A673 (cell line): ENCODE results near the gene NRSN1. TPM values are rescaled to one million over a fixed set of nuclear protein-coding genes. Genes with fewer than 3 reads are reported as not detected.

ENCODE experiments used
- Bru-seq: library from RNA; stranded (reverse); fragments of 400-500 nt; gene quantifications from one replicate; lab custom pipeline; 2021; lab: Mats Ljungman, UMichigan
- BruChase-seq, 2 experiments: library from RNA; stranded (reverse); fragments of 400-500 nt; gene quantifications; one replicate each; lab custom pipeline; 2021; lab: Mats Ljungman, UMichigan
- BruUV-seq: library from RNA; stranded (reverse); fragments of 400-500 nt; replicated peaks from 2 replicates; lab custom pipeline; 2021; lab: Mats Ljungman, UMichigan
- CTCF ChIA-PET: fragments of 300-600 bp; sonication (Branson Sonifier 250); formaldehyde crosslinking; loops from one replicate; lab custom pipeline; 2022; ENCODE audit warnings: antibody characterized with exemption; lab: Charles Lee
- POLR2A ChIA-PET: fragments of 300-600 bp; sonication (Branson Sonifier 250); formaldehyde crosslinking; loops from one replicate; lab custom pipeline; 2022; ENCODE audit warnings: antibody characterized with exemption; ENCODE audit not compliant: low non-redundant PET; lab: Charles Lee
- DNase-seq: peaks from one replicate; pipeline ENCODE4 v3.0.0-alpha.2; 2015; ENCODE audit warnings: low spot score
- H3K27ac ChIP-seq: fragments of 200-600 bp; sonication (generic); 2 replicates; pipeline ENCODE4 v1.5.1; 2016; ENCODE audit warnings: mixed run types, low read depth, mild to moderate bottlenecking, mixed read lengths, antibody characterized with exemption, low read length; ENCODE audit not compliant: poor library complexity, severe bottlenecking
- H3K27me3 ChIP-seq: fragments of 200-600 bp; sonication (generic); replicated peaks from 2 replicates; pipeline ENCODE4 v1.6.1; 2017; ENCODE audit warnings: mixed run types, low read depth, mild to moderate bottlenecking, mixed read lengths, antibody characterized with exemption, low read length; ENCODE audit not compliant: insufficient read depth, poor library complexity
- H3K36me3 ChIP-seq: fragments of 200-600 bp; sonication (generic); 2 replicates; pipeline ENCODE4 v1.6.1; 2016; ENCODE audit warnings: mixed run types, mild to moderate bottlenecking, mixed read lengths, antibody characterized with exemption, low read length; ENCODE audit not compliant: insufficient read depth, poor library complexity, severe bottlenecking
- H3K4me1 ChIP-seq: fragments of 200-600 bp; sonication (generic); 2 replicates; pipeline ENCODE4 v1.6.1; 2017; ENCODE audit warnings: mixed run types, mild to moderate bottlenecking, mixed read lengths, antibody characterized with exemption, low read length; ENCODE audit not compliant: insufficient read depth, poor library complexity, severe bottlenecking
- H3K4me3 ChIP-seq: fragments of 200-600 bp; sonication (generic); 2 replicates; pipeline ENCODE4 v1.5.1; 2016; ENCODE audit warnings: low read depth, mixed run types, mild to moderate bottlenecking, mixed read lengths, low read length; ENCODE audit not compliant: poor library complexity, severe bottlenecking
- H3K9me3 ChIP-seq: fragments of 200-600 bp; sonication (generic); 2 replicates; pipeline ENCODE4 v1.6.1; 2016; ENCODE audit warnings: mixed run types, low read depth, mild to moderate bottlenecking, mixed read lengths, antibody characterized with exemption, low read length; ENCODE audit not compliant: poor library complexity, severe bottlenecking
- EZH2 ChIP-seq: fragments of 200-600 bp; sonication (generic); IDR thresholded peaks from 2 replicates; pipeline ENCODE4 v1.6.1; 2017; ENCODE audit warnings: borderline replicate concordance, low read depth, mild to moderate bottlenecking, mixed read lengths, antibody characterized with exemption, low read length; ENCODE audit not compliant: poor library complexity, severe bottlenecking
- intact Hi-C: fragments of 100-400 bp; cut with micrococcal nuclease; formaldehyde crosslinking; loops from one replicate; pipeline ENCODE4 v1.10.0; 2022; ENCODE audit not compliant: unreplicated experiment
- long read RNA-seq: library from polyadenylated mRNA; stranded (forward); transcript quantifications from one replicate; pipeline ENCODE4 v2.0.0, GENCODE V29; 2022
- total RNA-seq: library from RNA; stranded (reverse); gene quantifications from 2 replicates; pipeline ENCODE4 v1.2.3, GENCODE V29; 2021
- TF ChIP-seq, protein P1 (sequence below): fragments of 300-800, 200-600 bp; sonication (generic); conservative IDR thresholded peaks from 2 replicates; pipeline ENCODE4 v1.5.1; 2017; ENCODE audit warnings: low read depth, mild to moderate bottlenecking, antibody characterized with exemption, low read length, moderate library complexity, mixed read lengths

NRSN1 gene, protein sequence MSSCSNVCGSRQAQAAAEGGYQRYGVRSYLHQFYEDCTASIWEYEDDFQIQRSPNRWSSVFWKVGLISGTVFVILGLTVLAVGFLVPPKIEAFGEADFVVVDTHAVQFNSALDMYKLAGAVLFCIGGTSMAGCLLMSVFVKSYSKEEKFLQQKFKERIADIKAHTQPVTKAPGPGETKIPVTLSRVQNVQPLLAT
- total RNA-seq = not detected in 2 replicates
- not detected for Bru-seq, nascent RNA
- not detected for BruChase-seq, experiment 1, labeled RNA remaining after a 2-hour chase
- BruChase-seq, experiment 2, labeled RNA remaining after a 6-hour chase = percentile 11 among the genes with signal in this experiment
- long read RNA-seq = 0 reads

GRCh38 chr6:24125980-24126379, at the start of gene NRSN1:
Gene NRSN1 (plus strand): TSS chr6:24126215. CDS start chr6:24134328, 8,113 bp downstream.
- Histone ChIP-seq H3K4me3 (peak within 1 kb of the TSS; percentile 23), H3K4me1 (peaks cover 7% of the 10 kb centered on the region), H3K27ac (no peak within 1 kb of the TSS), H3K27me3 (peaks cover 37% of the 10 kb centered on the region), H3K9me3 (no peaks in the 10 kb centered on the region), H3K36me3 (no peaks in the 10 kb centered on the region)
- intact Hi-C loops = no loop called here
- TF ChIP-seq, protein P1, sequence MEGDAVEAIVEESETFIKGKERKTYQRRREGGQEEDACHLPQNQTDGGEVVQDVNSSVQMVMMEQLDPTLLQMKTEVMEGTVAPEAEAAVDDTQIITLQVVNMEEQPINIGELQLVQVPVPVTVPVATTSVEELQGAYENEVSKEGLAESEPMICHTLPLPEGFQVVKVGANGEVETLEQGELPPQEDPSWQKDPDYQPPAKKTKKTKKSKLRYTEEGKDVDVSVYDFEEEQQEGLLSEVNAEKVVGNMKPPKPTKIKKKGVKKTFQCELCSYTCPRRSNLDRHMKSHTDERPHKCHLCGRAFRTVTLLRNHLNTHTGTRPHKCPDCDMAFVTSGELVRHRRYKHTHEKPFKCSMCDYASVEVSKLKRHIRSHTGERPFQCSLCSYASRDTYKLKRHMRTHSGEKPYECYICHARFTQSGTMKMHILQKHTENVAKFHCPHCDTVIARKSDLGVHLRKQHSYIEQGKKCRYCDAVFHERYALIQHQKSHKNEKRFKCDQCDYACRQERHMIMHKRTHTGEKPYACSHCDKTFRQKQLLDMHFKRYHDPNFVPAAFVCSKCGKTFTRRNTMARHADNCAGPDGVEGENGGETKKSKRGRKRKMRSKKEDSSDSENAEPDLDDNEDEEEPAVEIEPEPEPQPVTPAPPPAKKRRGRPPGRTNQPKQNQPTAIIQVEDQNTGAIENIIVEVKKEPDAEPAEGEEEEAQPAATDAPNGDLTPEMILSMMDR = no peak
- no peak for TF ChIP-seq EZH2
- CTCF ChIA-PET = no interaction called here
- peak; percentile 62 for DNase-seq
- POLR2A ChIA-PET = interaction anchor here (0.6 kb wide), 1 partner anchor 149 kb away, joined by 4 read pairs; no protein-coding TSS in a partner anchor
- BruUV-seq = no TSS peak

DNA sequence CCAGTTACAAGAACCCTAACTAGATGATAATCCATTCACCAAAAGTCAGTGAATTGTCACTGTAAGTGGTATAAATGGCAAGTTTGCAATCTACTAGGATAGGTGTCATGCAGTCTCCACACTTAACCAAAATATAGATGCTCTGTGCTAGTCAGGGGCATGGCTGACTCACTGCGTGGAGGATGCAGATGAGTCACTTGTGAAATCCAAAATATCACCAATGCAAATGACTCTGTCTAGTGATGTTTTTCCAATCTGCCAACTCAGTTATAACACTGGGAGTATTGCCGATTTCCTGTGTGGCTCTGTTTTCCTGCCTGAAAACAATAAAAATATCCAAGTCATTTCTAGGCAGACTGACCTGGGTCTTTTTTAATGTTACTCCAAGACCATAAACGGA, 47.8 kb upstream of the NRSN1 start:
- TF ChIP-seq, protein P1 = no peak
- TF ChIP-seq EZH2 = no peak
- H3K27ac ChIP-seq = no peak overlapping the region
- intact Hi-C loops = no loop called here
- peak; percentile 33 for DNase-seq
- ChIA-PET CTCF (no interaction called here), POLR2A (no interaction called here)
- no peaks in the 10 kb centered on the region for H3K36me3 ChIP-seq
- no TSS peak for BruUV-seq
- no peaks in the 10 kb centered on the region for H3K27me3 ChIP-seq
- H3K4me3 ChIP-seq = no peak overlapping the region
- H3K4me1 ChIP-seq = peaks cover 4% of the 10 kb centered on the region
- no peaks in the 10 kb centered on the region for H3K9me3 ChIP-seq

DNA sequence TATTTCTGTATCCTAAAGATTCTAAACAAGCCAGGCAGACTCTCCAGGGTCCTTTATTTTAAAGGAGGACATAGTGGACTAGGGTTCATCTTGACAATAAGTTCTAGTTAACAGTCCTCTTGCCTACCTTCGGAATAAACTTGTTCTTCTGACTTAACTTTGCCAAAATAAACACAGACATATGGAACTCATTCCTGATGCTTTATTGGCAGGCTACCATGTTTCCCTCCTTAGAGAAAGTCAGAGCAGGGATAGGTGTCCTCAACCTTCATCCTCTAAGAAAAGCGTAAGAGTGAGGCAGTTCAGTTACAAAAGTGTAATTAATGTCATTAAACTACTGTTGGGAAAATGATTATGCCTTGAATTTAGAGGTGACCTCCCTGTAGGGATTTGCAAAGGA, 46.9 kb upstream of the NRSN1 start:
- intact Hi-C loops = no loop called here
- BruUV-seq = no TSS peak
- TF ChIP-seq EZH2 = no peak
- TF ChIP-seq, protein P1 = no peak
- H3K4me1 ChIP-seq = peaks cover 4% of the 10 kb centered on the region
- no peak overlapping the region for H3K4me3 ChIP-seq
- no peaks in the 10 kb centered on the region for H3K9me3 ChIP-seq
- ChIA-PET CTCF (no interaction called here), POLR2A (no interaction called here)
- H3K27me3 ChIP-seq = no peaks in the 10 kb centered on the region
- H3K36me3 ChIP-seq = no peaks in the 10 kb centered on the region
- H3K27ac ChIP-seq = no peak overlapping the region
- DNase-seq = no peak
